Measurements from ENCODE around the gene ING3. TPM values are rescaled to one million over a fixed set of nuclear protein-coding genes. Genes with fewer than 3 reads are reported as not detected.
A peak's percentile ranks its signal among the peaks of the same experiment; 100 is the strongest.

ING3 gene
- total RNA-seq, 1 experiment from 2014 or later, result 23.1 TPM

- H2BK120ac ChIP-seq (ENCODE audit: low read depth, low read length, poor library complexity, severe bottlenecking), result no peak within 1 kb of the TSS
- peak within 1 kb of the TSS; percentile 71 for H2AFZ ChIP-seq (ENCODE audit: low read length)
- Mint-ChIP-seq H3K4me3 (peak within 1 kb of the TSS; percentile 63 to 83), H3K4me1 (peaks cover 10 to 14% of the 10 kb centered on the region in 2 experiments), H3K9me3 (no peaks in the 10 kb centered on the region), H3K36me3 (ENCODE audit: insufficient read depth in 1 of 3, low read depth in 3 of 3) (no peaks in the 10 kb centered on the region), H3K27me3 (ENCODE audit: low read depth) (peaks cover 30% of the 10 kb centered on the region), H3K27ac (no peak within 1 kb of the TSS; a peak in 1 of 7 replicates)
- no peaks in the 10 kb centered on the region for H3K9me3 ChIP-seq (ENCODE audit: control insufficient read depth, low read depth, low read length)
- H3K27me3 ChIP-seq (ENCODE audit: insufficient read depth, low read length), result peaks cover 3% of the 10 kb centered on the region; the same call in 1 of the 2 replicates
- peak within 1 kb of the TSS; percentile 79 for H3K4me2 ChIP-seq (ENCODE audit: insufficient read depth, insufficient read length, low read length)
- no peak within 1 kb of the TSS for H3K14ac ChIP-seq (ENCODE audit: insufficient read depth, low read length)
- H4K5ac ChIP-seq (ENCODE audit: insufficient read length, low read depth, low read length), result no peak within 1 kb of the TSS
- no peak within 1 kb of the TSS for H3K18ac ChIP-seq (ENCODE audit: insufficient read length, low read depth, low read length)
- no peak within 1 kb of the TSS for H2BK20ac ChIP-seq (ENCODE audit: low read depth, low read length, poor library complexity, severe bottlenecking)
- no peak within 1 kb of the TSS for H3K23ac ChIP-seq (ENCODE audit: insufficient read length, low read depth, low read length)
- DNase-seq, result peak; percentile 60
- H2BK15ac ChIP-seq (ENCODE audit: low read depth, low read length), result no peak within 1 kb of the TSS
- no peak within 1 kb of the TSS for H2BK12ac ChIP-seq (ENCODE audit: insufficient read length, low read depth, low read length)
- no peak within 1 kb of the TSS for H2AK5ac ChIP-seq (ENCODE audit: insufficient read length, low read length)
- H4K20me1 ChIP-seq (ENCODE audit: control insufficient read depth, insufficient read depth, insufficient read length), result no peaks in the 10 kb centered on the region
- H3K23me2 ChIP-seq (ENCODE audit: insufficient read length, low read depth, low read length, poor library complexity, severe bottlenecking), result peaks cover 4% of the 10 kb centered on the region
- no peak within 1 kb of the TSS for H3K4ac ChIP-seq (ENCODE audit: low read depth, low read length)
- H4K8ac ChIP-seq (replicated peaks; ENCODE audit: insufficient read length, low read depth, low read length), result no peak within 1 kb of the TSS
- no peak within 1 kb of the TSS for H4K91ac ChIP-seq (ENCODE audit: insufficient read length, low read depth, low read length)
- no peaks in the 10 kb centered on the region for H3K4me1 ChIP-seq (ENCODE audit: insufficient read depth, low read length)
- WGBS (ENCODE audit: extremely low coverage, insufficient read length, low lambda C conversion rate), result no CpG with 5 or more reads among the region's 27 CpGs
- H3K9ac ChIP-seq (ENCODE audit: extremely low read depth, insufficient read length, low read length), result no peak within 1 kb of the TSS
- H3T11ph ChIP-seq (ENCODE audit: low read length), result no peak within 1 kb of the TSS
- no peak within 1 kb of the TSS for H3K56ac ChIP-seq (ENCODE audit: insufficient read length, low read depth, low read length)
- H2BK5ac ChIP-seq (ENCODE audit: insufficient read length, low read length), result no peak within 1 kb of the TSS
- no peaks in the 10 kb centered on the region for H3K79me1 ChIP-seq (ENCODE audit: insufficient read depth, low read depth, low read length, poor library complexity, severe bottlenecking)
- no peak for TF ChIP-seq CTCF (conservative IDR thresholded peaks at IDR 0.05)
- H3K27ac ChIP-seq (ENCODE audit: insufficient read length, low read depth, low read length), result no peak within 1 kb of the TSS
- no peaks in the 10 kb centered on the region for H3K79me2 ChIP-seq (ENCODE audit: insufficient read depth, low read length)
Measured at GRCh38 chr7:120988591-120989256, 38.1 kb downstream of the ING3 start, which contains the start of gene CPED1. TSS of gene CPED1 (plus strand) at chr7:120988711. CDS start at chr7:120989622, 911 bp downstream.
